Lung (tissue), 12 donors: Measurements from ENCODE around the gene PIGU. TPM values are rescaled to one million over a fixed set of nuclear protein-coding genes. Genes with fewer than 3 reads are reported as not detected.

Source experiments
- ATAC-seq: fragments of 200-7000 bp; cut with Tn5 transposase; one replicate; pipeline ENCODE4 v1.9.1; 2020; ENCODE audit warnings: moderate number of reproducible peaks; ENCODE audit not compliant: insufficient read depth, low FRiP score
- DNase-seq, 3 donors: peaks; one replicate each; pipeline ENCODE4 v3.0.0-alpha.2; 2013 to 2017
- H3K27ac ChIP-seq, 2 donors: one replicate each; pipeline ENCODE4 v1.5.1; 2013; ENCODE audit warnings: mild to moderate bottlenecking in 2 of 2, moderate library complexity in 2 of 2, control low read depth in 1 of 2, inconsistent platforms in 1 of 2, low read depth in 1 of 2, low read length in 1 of 2
- H3K27me3 ChIP-seq, 3 donors: one replicate each; pipeline ENCODE4 v1.5.1; 2013; ENCODE audit warnings: low read length in 2 of 3; ENCODE audit not compliant: control insufficient read depth in 3 of 3, insufficient read depth in 3 of 3
- H3K36me3 ChIP-seq, 4 donors: one replicate each; pipeline ENCODE4 v1.5.1; 2013; ENCODE audit warnings: low read length in 4 of 4, mild to moderate bottlenecking in 1 of 4, moderate library complexity in 1 of 4; ENCODE audit not compliant: control insufficient read depth in 4 of 4, insufficient read depth in 4 of 4
- H3K4me1 ChIP-seq, 5 donors: one replicate each; pipeline ENCODE4 v1.5.1; 2013; ENCODE audit warnings: low read length in 5 of 5, mild to moderate bottlenecking in 2 of 5, moderate library complexity in 1 of 5; ENCODE audit not compliant: control insufficient read depth in 5 of 5, insufficient read depth in 5 of 5
- H3K4me3 ChIP-seq: one replicate; pipeline ENCODE4 v1.5.1; 2013; ENCODE audit warnings: mild to moderate bottlenecking, control low read depth, moderate library complexity
- H3K9ac ChIP-seq, 2 donors: one replicate each; pipeline ENCODE4 v1.5.1; 2013; ENCODE audit warnings: low read length in 2 of 2, control low read depth in 1 of 2; ENCODE audit not compliant: insufficient read depth in 1 of 2
- H3K9me3 ChIP-seq, 4 donors: one replicate each; pipeline ENCODE4 v1.5.1; 2013; ENCODE audit warnings: low read length in 3 of 4, mild to moderate bottlenecking in 1 of 4, moderate library complexity in 1 of 4; ENCODE audit not compliant: control insufficient read depth in 4 of 4, insufficient read depth in 3 of 4
- WGBS, 2 donors: extraction: QIAGEN DNeasy Blood & Tissue Kit; methylation state at CpG; one replicate each; pipeline ENCODE4 v1.1.7; 2013; 5-methylcytosine and 5-hydroxymethylcytosine counted together
- polyA plus RNA-seq, 2 donors: library from polyadenylated mRNA; stranded (reverse); fragments of 200-250 nt; gene quantifications; one replicate each; pipeline ENCODE4 v1.2.1, GENCODE V29; 2013
- total RNA-seq, 2 donors: library from RNA; depleted of rRNA in 1 of 2; stranded (reverse); fragments of >200 nt in 1 of 2; gene quantifications; one replicate each; pipeline ENCODE4 v1.2.1, GENCODE V29; 2014 to 2021
- TF ChIP-seq, protein P1 (sequence below): IDR thresholded peaks from 2 replicates; pipeline ENCODE4 v1.5.1; 2012; ENCODE audit warnings: mild to moderate bottlenecking; ENCODE audit errors: control extremely low read depth, extremely low read depth
- donor health status: control.
- donor health status: control.
- donor health status: Bipolar disorder and iron deficiency.
- donor health status: healthy.
- donor health status: DM: yes; HTN: yes; CAD: no.

Gene PIGU
- total and polyA plus RNA-seq, 4 donors = 15.7 to 21.2 (median 20.1) TPM

DNA sequence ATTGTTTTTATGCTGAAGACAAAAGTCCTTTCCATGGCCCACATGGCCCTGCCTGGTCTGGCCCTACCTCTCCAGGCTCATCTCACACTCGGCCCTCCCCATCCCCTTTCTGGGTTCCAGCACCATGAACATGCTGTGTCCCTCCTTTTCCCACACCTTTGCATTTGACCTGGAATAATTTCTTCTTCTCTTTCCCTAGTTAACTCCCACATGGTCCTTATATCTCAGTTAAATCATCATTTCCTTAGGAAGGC lies 38.9 kb downstream of the PIGU start:
- TF ChIP-seq, protein P1, sequence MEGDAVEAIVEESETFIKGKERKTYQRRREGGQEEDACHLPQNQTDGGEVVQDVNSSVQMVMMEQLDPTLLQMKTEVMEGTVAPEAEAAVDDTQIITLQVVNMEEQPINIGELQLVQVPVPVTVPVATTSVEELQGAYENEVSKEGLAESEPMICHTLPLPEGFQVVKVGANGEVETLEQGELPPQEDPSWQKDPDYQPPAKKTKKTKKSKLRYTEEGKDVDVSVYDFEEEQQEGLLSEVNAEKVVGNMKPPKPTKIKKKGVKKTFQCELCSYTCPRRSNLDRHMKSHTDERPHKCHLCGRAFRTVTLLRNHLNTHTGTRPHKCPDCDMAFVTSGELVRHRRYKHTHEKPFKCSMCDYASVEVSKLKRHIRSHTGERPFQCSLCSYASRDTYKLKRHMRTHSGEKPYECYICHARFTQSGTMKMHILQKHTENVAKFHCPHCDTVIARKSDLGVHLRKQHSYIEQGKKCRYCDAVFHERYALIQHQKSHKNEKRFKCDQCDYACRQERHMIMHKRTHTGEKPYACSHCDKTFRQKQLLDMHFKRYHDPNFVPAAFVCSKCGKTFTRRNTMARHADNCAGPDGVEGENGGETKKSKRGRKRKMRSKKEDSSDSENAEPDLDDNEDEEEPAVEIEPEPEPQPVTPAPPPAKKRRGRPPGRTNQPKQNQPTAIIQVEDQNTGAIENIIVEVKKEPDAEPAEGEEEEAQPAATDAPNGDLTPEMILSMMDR = no peak
- Histone ChIP-seq H3K4me1 (peaks cover 0 to 2% (median 0%) of the 10 kb centered on the region in 5 donors), H3K9me3 (no peaks in the 10 kb centered on the region), H3K9ac (no peak overlapping the region), H3K4me3 (no peak overlapping the region), H3K27ac (peak overlapping the region in 1 of 2 donors; percentile 49), H3K36me3 (peaks cover 11 to 30% (median 18%) of the 10 kb centered on the region in 4 donors), H3K27me3 (no peaks in the 10 kb centered on the region)
- ATAC-seq (no peak), DNase-seq (no peak)
- WGBS, 2 donors = 96 to 100% methylated on average over 1 of the region's 1 CpG

DNA sequence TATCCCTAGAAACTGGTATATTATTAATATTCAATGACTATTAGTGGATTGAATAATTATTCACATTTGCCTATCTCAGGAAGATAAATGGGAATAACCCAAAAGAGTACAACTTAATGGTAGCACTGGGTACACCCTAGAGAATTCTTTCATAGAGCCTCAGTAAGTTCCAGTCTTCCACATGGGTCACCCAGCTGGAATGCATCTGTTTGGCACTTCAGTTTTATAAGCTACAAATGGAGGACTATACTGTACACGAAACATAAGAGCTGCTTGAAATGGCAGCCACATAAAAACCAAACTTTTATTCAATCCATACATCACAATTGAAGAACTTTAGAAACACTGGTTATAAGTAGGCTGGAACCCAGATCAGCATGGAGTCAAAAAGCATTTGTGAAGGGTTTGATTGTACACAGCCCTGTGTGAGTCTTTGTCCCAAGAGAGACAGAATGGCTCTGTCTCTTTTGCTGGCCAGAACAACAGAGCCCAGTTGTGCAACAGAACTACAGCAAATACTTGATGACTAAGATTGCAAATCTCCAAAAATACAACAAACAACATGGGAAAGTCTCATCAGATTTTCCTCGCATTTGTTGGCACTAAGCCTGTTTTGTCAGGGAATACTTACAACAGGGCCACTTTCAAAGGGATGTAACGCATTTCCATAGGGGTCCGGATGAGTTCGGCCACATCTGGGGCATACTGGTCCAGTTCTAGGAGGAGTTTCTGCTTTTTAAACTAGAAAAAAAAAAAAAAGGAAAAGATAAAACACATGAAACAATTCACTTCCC lies 39.5 kb downstream of the PIGU start:
- Histone ChIP-seq H3K9ac (no peak overlapping the region), H3K4me1 (peaks cover 0 to 2% (median 0%) of the 10 kb centered on the region in 5 donors), H3K4me3 (no peak overlapping the region), H3K27ac (peak overlapping the region in 1 of 2 donors; percentile 49), H3K36me3 (peaks cover 11 to 30% (median 18%) of the 10 kb centered on the region in 4 donors), H3K9me3 (no peaks in the 10 kb centered on the region), H3K27me3 (no peaks in the 10 kb centered on the region)
- peak in 2 of 3 donors; percentile 23 to 49 for DNase-seq
- TF ChIP-seq, protein P1 = no peak
- WGBS, 2 donors = 75 to 81% methylated on average over 5 of the region's 5 CpGs
- ATAC-seq = no peak

- Histone ChIP-seq H3K4me3 (no peak overlapping the region), H3K9ac (no peak overlapping the region), H3K27ac (no peak overlapping the region), H3K4me1 (peaks cover 0 to 2% (median 0%) of the 10 kb centered on the region in 5 donors), H3K9me3 (no peaks in the 10 kb centered on the region), H3K36me3 (peaks cover 11 to 30% (median 18%) of the 10 kb centered on the region in 4 donors), H3K27me3 (no peaks in the 10 kb centered on the region)
- ATAC-seq = no peak
- no peak for DNase-seq
- 43 to 57% methylated on average over 3 of the region's 3 CpGs for WGBS, 2 donors
- TF ChIP-seq, protein P1 = no peak
Observed at GRCh38 chr20:34636648-34637047, 40.2 kb downstream of the PIGU start.
